HCT116 (cell line): ENCODE measurements around the gene MIEN1. TPM values are rescaled to one million over a fixed set of nuclear protein-coding genes. Genes with fewer than 3 reads are reported as not detected.

Experiments used
- ATAC-seq: fragments of 200-7000 bp; cut with Tn5 transposase; 2 replicates; pipeline ENCODE4 v1.9.1; 2020; ENCODE audit warnings: mild to moderate bottlenecking, moderate library complexity
- BruUV-seq: library from RNA; stranded (reverse); fragments of 400-500 nt; replicated peaks from 2 replicates; lab custom pipeline; 2021; lab: Mats Ljungman, UMichigan
- CTCF ChIA-PET: fragments of 300-600 bp; sonication (Branson Sonifier 250); formaldehyde crosslinking; loops from one replicate; lab custom pipeline; 2021; ENCODE audit warnings: antibody characterized with exemption; lab: Charles Lee
- POLR2A ChIA-PET: fragments of 300-600, 350-600 bp; sonication (Branson Sonifier 250); formaldehyde crosslinking; loops from one replicate; lab custom pipeline; 2021; ENCODE audit warnings: antibody characterized with exemption; lab: Charles Lee
- RAD21 ChIA-PET, 2 experiments: fragments of 300-600 bp; sonication (Branson Sonifier 250); formaldehyde crosslinking; loops; one replicate each; lab custom pipeline; 2023; ENCODE audit warnings: low total read pairs in 2 of 2; ENCODE audit not compliant: uncharacterized antibody in 2 of 2, unreplicated experiment in 2 of 2, low non-redundant PET in 1 of 2; lab: Charles Lee
- DNase-seq: peaks from one replicate; pipeline ENCODE4 v3.0.0-alpha.2; 2010; ENCODE audit warnings: low read depth, low spot score
- H2AFZ ChIP-seq: fragments of 200-600 bp; shearing (Covaris generic), sonication (generic); 2 replicates; pipeline ENCODE4 v1.6.1; 2017; ENCODE audit warnings: low read depth, mixed run types, mixed read lengths, antibody characterized with exemption, low read length; ENCODE audit not compliant: poor library complexity, severe bottlenecking
- H3K27ac ChIP-seq: 2 replicates; pipeline ENCODE4 v1.5.1; 2012; ENCODE audit warnings: low read depth, low read length
- H3K27me3 ChIP-seq: fragments of 200-600 bp; sonication (generic); 2 replicates; pipeline ENCODE4 v1.6.1; 2016; ENCODE audit warnings: mixed run types, low read length, mixed read lengths; ENCODE audit not compliant: insufficient read depth
- H3K36me3 ChIP-seq, 2 experiments: fragments of 200-500 bp in 1 of 2; fragments of 200-600 bp in 1 of 2; sonication (Bioruptor generic) in 1 of 2; sonication (generic) in 1 of 2; 2 replicates each; pipeline versions ENCODE4 v1.5.1 to v1.6.1; 2014 to 2016; ENCODE audit warnings: low read length in 2 of 2, inconsistent platforms in 1 of 2, mixed read lengths in 1 of 2, mixed run types in 1 of 2; ENCODE audit not compliant: insufficient read depth in 2 of 2, control insufficient read depth in 1 of 2
- H3K4me1 ChIP-seq, 2 experiments: fragments of 200-600 bp in 1 of 2; sonication (generic) in 1 of 2; 2 replicates each; pipeline versions ENCODE4 v1.5.1 to v1.6.1; 2012 to 2017; ENCODE audit warnings: low read length in 2 of 2, inconsistent platforms in 1 of 2, mild to moderate bottlenecking in 1 of 2, mixed read lengths in 1 of 2, mixed run types in 1 of 2, moderate library complexity in 1 of 2; ENCODE audit not compliant: insufficient read depth in 2 of 2, control insufficient read depth in 1 of 2
- H3K4me2 ChIP-seq: fragments of 200-600 bp; sonication (generic); 2 replicates; pipeline ENCODE4 v1.6.1; 2017; ENCODE audit warnings: mixed run types, low read length, mixed read lengths
- H3K4me3 ChIP-seq, 2 experiments: fragments of 200-600 bp in 1 of 2; sonication (generic) in 1 of 2; replicated peaks in 1 of 2; 2 replicates each; pipeline ENCODE4 v1.5.1; 2011 to 2016; ENCODE audit warnings: low read length in 2 of 2, control low read depth in 1 of 2, low read depth in 1 of 2, mild to moderate bottlenecking in 1 of 2, mixed read lengths in 1 of 2, mixed run types in 1 of 2
- H3K79me2 ChIP-seq: fragments of 200-600 bp; sonication (generic); 2 replicates; pipeline ENCODE4 v1.6.1; 2017; ENCODE audit warnings: mild to moderate bottlenecking, mixed run types, low read length, moderate library complexity, mixed read lengths; ENCODE audit not compliant: insufficient read depth
- H3K9ac ChIP-seq: fragments of 200-600 bp; sonication (generic); 2 replicates; pipeline ENCODE4 v1.6.1; 2016; ENCODE audit warnings: low read length, mixed read lengths
- H3K9me2 ChIP-seq: fragments of 200-600 bp; sonication (generic), shearing (Covaris generic); 2 replicates; pipeline ENCODE4 v1.6.1; 2017; ENCODE audit warnings: mixed run types, mild to moderate bottlenecking, moderate library complexity; ENCODE audit not compliant: insufficient read depth
- H3K9me3 ChIP-seq, 2 experiments: fragments of 200-500 bp in 1 of 2; fragments of 200-600 bp in 1 of 2; sonication (Bioruptor generic) in 1 of 2; sonication (generic) in 1 of 2; 2 replicates each; pipeline ENCODE4 v1.6.1; 2014 to 2017; ENCODE audit warnings: low read length in 2 of 2, mixed read lengths in 2 of 2, inconsistent platforms in 1 of 2, low read depth in 1 of 2, mild to moderate bottlenecking in 1 of 2, mixed run types in 1 of 2, moderate library complexity in 1 of 2; ENCODE audit not compliant: control insufficient read depth in 1 of 2, insufficient read depth in 1 of 2
- H4K20me1 ChIP-seq: fragments of 200-600 bp; sonication (generic), shearing (Covaris generic); 2 replicates; pipeline ENCODE4 v1.6.1; 2017; ENCODE audit warnings: mixed run types, mild to moderate bottlenecking, moderate library complexity; ENCODE audit not compliant: insufficient read depth
- ATF3 ChIP-seq: IDR thresholded peaks from 2 replicates; pipeline ENCODE4 v1.6.1; 2012
- CEBPB ChIP-seq: IDR thresholded peaks from 2 replicates; pipeline ENCODE4 v1.6.1; 2012; ENCODE audit warnings: low read depth
- ELF1 ChIP-seq: IDR thresholded peaks from 2 replicates; pipeline ENCODE4 v1.6.1; 2012; ENCODE audit warnings: low read depth, borderline replicate concordance
- EZH2 ChIP-seq: fragments of 200-600 bp; sonication (generic); IDR thresholded peaks from 2 replicates; pipeline ENCODE4 v1.6.1; 2017; ENCODE audit warnings: antibody characterized with exemption, mixed run types
- EZH2phosphoT487 ChIP-seq: fragments of 200-600 bp; IDR thresholded peaks from 2 replicates; pipeline ENCODE4 v1.6.1; 2018; ENCODE audit warnings: antibody characterized with exemption, borderline replicate concordance
- FOSL1 ChIP-seq: IDR thresholded peaks from 2 replicates; pipeline ENCODE4 v1.6.1; 2012; ENCODE audit warnings: low read depth
- JUND ChIP-seq: IDR thresholded peaks from 2 replicates; pipeline ENCODE4 v1.6.1; 2012
- POLR2A ChIP-seq: IDR thresholded peaks from 2 replicates; pipeline ENCODE4 v1.7.0; 2011; ENCODE audit warnings: borderline replicate concordance; ENCODE audit not compliant: insufficient read depth, insufficient read length; ENCODE audit errors: extremely low read depth
- RAD21 ChIP-seq: IDR thresholded peaks from 2 replicates; pipeline ENCODE4 v1.6.1; 2012; ENCODE audit warnings: low read depth, mild to moderate bottlenecking
- REST ChIP-seq: IDR thresholded peaks from 2 replicates; pipeline ENCODE4 v1.6.1; 2012; ENCODE audit warnings: low read depth
- SIN3A ChIP-seq: IDR thresholded peaks from 2 replicates; pipeline ENCODE4 v1.6.1; 2012; ENCODE audit warnings: low read depth
- TCF7L2 ChIP-seq: IDR thresholded peaks from 2 replicates; pipeline ENCODE4 v1.7.0; 2011; ENCODE audit warnings: borderline replicate concordance, inconsistent platforms; ENCODE audit not compliant: insufficient read depth, insufficient read length; ENCODE audit errors: extremely low read depth
- YY1 ChIP-seq: IDR thresholded peaks from 2 replicates; pipeline ENCODE4 v1.6.1; 2011; ENCODE audit warnings: low read length, low read depth, moderate library complexity, mild to moderate bottlenecking; ENCODE audit not compliant: insufficient replicate concordance; ENCODE audit errors: extremely low read depth
- ZBTB33 ChIP-seq: IDR thresholded peaks from 2 replicates; pipeline ENCODE4 v1.6.1; 2011; ENCODE audit warnings: mild to moderate bottlenecking, low read length, moderate library complexity; ENCODE audit not compliant: insufficient replicate concordance; ENCODE audit errors: extremely low read depth
- ZFX ChIP-seq: fragments of 450-650 bp; IDR thresholded peaks from 2 replicates; pipeline ENCODE4 v1.6.1; 2017
- intact Hi-C: fragments of 100-400 bp; cut with micrococcal nuclease; formaldehyde crosslinking; loops from 2 replicates; pipeline ENCODE4 v1.10.0; 2022
- total RNA-seq: library from RNA; stranded (reverse); gene quantifications from one replicate; pipeline ENCODE4 v1.2.1, GENCODE V29; 2021; ENCODE audit not compliant: unreplicated experiment

Gene MIEN1
- total RNA-seq, 1 experiment from 2014 or later = 73.9 TPM

GRCh38 chr17:39776252-39776651 is 45.9 kb upstream of the MIEN1 start:
- RAD21 ChIA-PET = no interaction called here
- POLR2A ChIA-PET = no interaction called here

GRCh38 chr17:39775031-39775430 is 44.7 kb upstream of the MIEN1 start:
- CTCF ChIA-PET = interaction anchor here (1.3 kb wide), 1 partner anchor 153 kb away, joined by 3 read pairs; no protein-coding TSS in a partner anchor
- TF ChIP-seq YY1 (no peak), CEBPB (no peak), SIN3A (no peak), FOSL1 (no peak), POLR2A (no peak), ATF3 (no peak), EZH2phosphoT487 (no peak), ZBTB33 (no peak), TCF7L2 (no peak), REST (no peak), RAD21 (no peak), EZH2 (no peak), ELF1 (no peak)

More at GRCh38 chr17:39776252-39776651, 45.9 kb upstream of the MIEN1 start:
- no peaks in the 10 kb centered on the region for H3K79me2 ChIP-seq
- CTCF ChIA-PET = interaction anchor here (1.3 kb wide), 1 partner anchor 154 kb away, joined by 3 read pairs; no protein-coding TSS in a partner anchor
- H3K36me3 ChIP-seq = no peaks in the 10 kb centered on the region
- no peaks in the 10 kb centered on the region for H3K9me2 ChIP-seq
- intact Hi-C loops = no loop called here
- H3K9ac ChIP-seq = no peak overlapping the region
- H3K4me2 ChIP-seq = no peak overlapping the region
- H3K27me3 ChIP-seq = peaks cover 5% of the 10 kb centered on the region; the same call in 1 of the 2 replicates
- H3K4me3 ChIP-seq = no peak overlapping the region
- TF ChIP-seq RAD21 (no peak), POLR2A (no peak), YY1 (no peak), ZFX (no peak), JUND (no peak), EZH2 (no peak)
- H4K20me1 ChIP-seq = no peaks in the 10 kb centered on the region
- DNase-seq = no peak
- H3K4me1 ChIP-seq = peaks cover 0 to 5% of the 10 kb centered on the region in 2 experiments; a peak in 1 of 4 replicates
- no peak for ATAC-seq
- BruUV-seq = no TSS peak
- H3K9me3 ChIP-seq = no peaks in the 10 kb centered on the region
- H3K27ac ChIP-seq = no peak overlapping the region
- H2AFZ ChIP-seq = no peak overlapping the region

More at GRCh38 chr17:39775031-39775430, 44.7 kb upstream of the MIEN1 start:
- no TSS peak for BruUV-seq
- ATAC-seq = no peak
- Histone ChIP-seq H3K9ac (no peak overlapping the region), H3K27me3 (peaks cover 5% of the 10 kb centered on the region; the same call in 1 of the 2 replicates), H3K4me1 (peaks cover 6 to 17% of the 10 kb centered on the region in 2 experiments; a peak in 3 of 4 replicates), H3K79me2 (no peaks in the 10 kb centered on the region), H3K4me3 (no peak overlapping the region), H3K27ac (no peak overlapping the region), H4K20me1 (no peaks in the 10 kb centered on the region), H3K9me2 (no peaks in the 10 kb centered on the region), H2AFZ (no peak overlapping the region), H3K36me3 (no peaks in the 10 kb centered on the region), H3K9me3 (no peaks in the 10 kb centered on the region), H3K4me2 (no peak overlapping the region)
- ChIA-PET POLR2A (no interaction called here), RAD21 (no interaction called here)
- intact Hi-C loops = no loop called here
- DNase-seq = no peak
